GM23338 (cell line): Measurements from ENCODE around the gene MEGF9. TPM values are rescaled to one million over a fixed set of nuclear protein-coding genes. Genes with fewer than 3 reads are reported as not detected.

Experiments
- ATAC-seq: fragments of 200-7000 bp; cut with Tn5 transposase; 3 replicates; pipeline ENCODE4 v1.9.1; 2020
- DNase-seq: peaks from one replicate; pipeline ENCODE4 v3.0.0-alpha.2; 2015; ENCODE audit warnings: low spot score
- H2AFZ ChIP-seq: fragments of 200-600 bp; sonication (generic); 2 replicates; pipeline ENCODE4 v1.8.0; 2016; ENCODE audit warnings: antibody characterized with exemption, mild to moderate bottlenecking, moderate library complexity
- H3F3A ChIP-seq: fragments of 200-600 bp; sonication (generic); replicated peaks from 2 replicates; pipeline ENCODE4 v1.8.0; 2017; ENCODE audit warnings: antibody characterized with exemption, mixed run types, low read depth
- H3K27ac ChIP-seq: fragments of 200-600 bp; sonication (generic); 2 replicates; pipeline ENCODE4 v1.6.1; 2016; ENCODE audit warnings: low read depth
- H3K27me3 ChIP-seq: fragments of 200-600 bp; sonication (generic); 2 replicates; pipeline ENCODE4 v1.8.0; 2016; ENCODE audit warnings: mild to moderate bottlenecking, mixed run types, moderate library complexity; ENCODE audit not compliant: insufficient read depth
- H3K36me3 ChIP-seq: fragments of 200-600 bp; sonication (generic); 2 replicates; pipeline ENCODE4 v1.8.0; 2016; ENCODE audit warnings: mild to moderate bottlenecking; ENCODE audit not compliant: insufficient read depth
- H3K4me1 ChIP-seq: fragments of 200-600 bp; sonication (generic); 2 replicates; pipeline ENCODE4 v1.8.0; 2016; ENCODE audit warnings: mild to moderate bottlenecking, moderate library complexity; ENCODE audit not compliant: insufficient read depth
- H3K4me2 ChIP-seq: fragments of 200-600 bp; sonication (generic); 2 replicates; pipeline ENCODE4 v1.7.1; 2017; ENCODE audit warnings: mixed run types
- H3K4me3 ChIP-seq: fragments of 200-600 bp; sonication (generic); 2 replicates; pipeline ENCODE4 v1.6.1; 2016; ENCODE audit warnings: mixed run types
- H3K79me2 ChIP-seq: fragments of 200-600 bp; sonication (generic); replicated peaks from 2 replicates; pipeline ENCODE4 v1.8.0; 2017; ENCODE audit warnings: mild to moderate bottlenecking; ENCODE audit not compliant: insufficient read depth
- H3K9me2 ChIP-seq: fragments of 200-600 bp; sonication (generic); 2 replicates; pipeline ENCODE4 v1.8.0; 2017; ENCODE audit not compliant: insufficient read depth
- H4K20me1 ChIP-seq: fragments of 200-600 bp; sonication (generic); replicated peaks from 2 replicates; pipeline ENCODE4 v1.8.0; 2017; ENCODE audit warnings: mild to moderate bottlenecking; ENCODE audit not compliant: insufficient read depth
- H3K27ac Mint-ChIP-seq: 2 replicates; pipeline ENCODE4 v1.8.0; 2020; ENCODE audit warnings: inconsistent platforms, mild to moderate bottlenecking, moderate library complexity, mixed read lengths
- H3K27me3 Mint-ChIP-seq: 3 replicates; pipeline ENCODE4 v1.8.0; 2022; ENCODE audit warnings: low read depth, mild to moderate bottlenecking, moderate library complexity, mixed read lengths, inconsistent platforms; ENCODE audit not compliant: insufficient read depth, poor library complexity
- H3K36me3 Mint-ChIP-seq: 3 replicates; pipeline ENCODE4 v1.8.0; 2021; ENCODE audit warnings: low read depth, mild to moderate bottlenecking, inconsistent platforms, moderate library complexity, mixed read lengths
- H3K4me1 Mint-ChIP-seq: 3 replicates; pipeline ENCODE4 v1.8.0; 2020; ENCODE audit warnings: mild to moderate bottlenecking, inconsistent platforms, mixed read lengths
- H3K4me3 Mint-ChIP-seq: 3 replicates; pipeline ENCODE4 v1.8.0; 2021; ENCODE audit warnings: moderate library complexity, mild to moderate bottlenecking, inconsistent platforms, mixed read lengths
- H3K9me3 Mint-ChIP-seq: 3 replicates; pipeline ENCODE4 v1.8.0; 2020; ENCODE audit warnings: moderate library complexity, mild to moderate bottlenecking, inconsistent platforms, mixed read lengths
- CTCF ChIP-seq, 2 experiments: fragments of 200-600 bp in 1 of 2; sonication (generic) in 1 of 2; conservative IDR thresholded peaks; 2 replicates each; pipeline versions ENCODE4 v1.5.1 to v1.6.1; 2016 to 2017; ENCODE audit warnings: antibody characterized with exemption in 2 of 2, low read depth in 2 of 2, mild to moderate bottlenecking in 2 of 2, moderate library complexity in 1 of 2
- ETS1 ChIP-seq: IDR thresholded peaks from 2 replicates; pipeline ENCODE4 v1.6.1; 2016; ENCODE audit warnings: antibody characterized with exemption
- POLR2AphosphoS5 ChIP-seq: IDR thresholded peaks from 2 replicates; pipeline ENCODE4 v1.6.1; 2016; ENCODE audit warnings: antibody characterized with exemption, low read depth
- REST ChIP-seq: IDR thresholded peaks from one replicate; pipeline ENCODE4 v1.6.1; 2018; ENCODE audit warnings: antibody characterized with exemption; ENCODE audit not compliant: unreplicated experiment
- ZNF331 ChIP-seq: fragments of 250-450 bp; sonication (Bioruptor Pico); IDR thresholded peaks from 2 replicates; pipeline ENCODE4 v1.5.0; 2020; ENCODE audit warnings: low read depth, mild to moderate bottlenecking, moderate library complexity
- polyA plus RNA-seq: library from polyadenylated mRNA; unstranded; fragments of >200 nt; fragmentation: Nextera tagmentation; extraction: Ambion mirVana; gene quantifications from 2 replicates; pipeline ENCODE4 v1.2.1, GENCODE V29; 2016
- total RNA-seq: library from RNA; depleted of rRNA; stranded (reverse); fragments of >200 nt; shearing (Covaris generic); gene quantifications from 2 replicates; pipeline ENCODE4 v1.2.3, GENCODE V29; 2014

Gene MEGF9
- total and polyA plus RNA-seq, 2 experiments from 2014 or later = 0.87 to 1.6 TPM

- TF ChIP-seq REST = no peak
- no peak for TF ChIP-seq ZNF331
- no peak for TF ChIP-seq ETS1
- no peak for TF ChIP-seq POLR2AphosphoS5
Measured at GRCh38 chr9:120621941-120622340, 92.3 kb downstream of the MEGF9 start (continued).

GRCh38 chr9:120619751-120620655 lies 94.3 kb downstream of the MEGF9 start:
- Mint-ChIP-seq H3K36me3 (no peaks in the 10 kb centered on the region), H3K27ac (no peak overlapping the region), H3K4me1 (peaks cover 10% of the 10 kb centered on the region; the same call in 2 of the 3 replicates), H3K4me3 (no peak overlapping the region), H3K27me3 (peaks cover 3% of the 10 kb centered on the region), H3K9me3 (no peaks in the 10 kb centered on the region)
- Histone ChIP-seq H3K9me2 (no peaks in the 10 kb centered on the region), H3K79me2 (no peaks in the 10 kb centered on the region), H3K27me3 (no peaks in the 10 kb centered on the region), H3K4me3 (no peak overlapping the region), H2AFZ (no peak overlapping the region), H3F3A (no peaks in the 10 kb centered on the region), H3K36me3 (no peaks in the 10 kb centered on the region), H3K27ac (no peak overlapping the region), H3K4me2 (no peak overlapping the region), H4K20me1 (no peaks in the 10 kb centered on the region), H3K4me1 (no peaks in the 10 kb centered on the region)
- peak; percentile 82 for ATAC-seq
- TF ChIP-seq ETS1 (no peak), CTCF (conservative IDR thresholded peaks at IDR 0.05; ENCODE audit: low read depth in 2 of 2) (peak; percentile 82 to 99)
- DNase-seq = peak; percentile 84
